ENCODE data around the gene AUTS2.

AUTS2 gene

GRCh38 chr7:70743531-70744325 lies 1145.5 kb downstream of the AUTS2 start:
- no peak for DNase-seq (ENCODE audit: low read depth in 1 of 2, low spot score in 1 of 2)

GRCh38 chr7:70744492-70744891 lies 1146.2 kb downstream of the AUTS2 start:
- DNase-seq (ENCODE audit: low read depth in 1 of 2, low spot score in 1 of 2): no peak

GRCh38 chr7:70749831-70750230 lies 1151.6 kb downstream of the AUTS2 start:
- DNase-seq (ENCODE audit: low read depth in 1 of 2, low spot score in 1 of 2): no peak

GRCh38 chr7:70751895-70752294 lies 1153.6 kb downstream of the AUTS2 start:
- no peak for DNase-seq (ENCODE audit: low read depth in 1 of 2, low spot score in 1 of 2)

GRCh38 chr7:70752794-70753241 lies 1154.5 kb downstream of the AUTS2 start:
- no peak for DNase-seq (ENCODE audit: low read depth in 1 of 2, low spot score in 1 of 2)

GRCh38 chr7:70756789-70757188 lies 1158.5 kb downstream of the AUTS2 start:
- no peak for DNase-seq (ENCODE audit: low read depth in 1 of 2, low spot score in 1 of 2)

- DNase-seq (ENCODE audit: low read depth in 1 of 2, low spot score in 1 of 2): no peak
Observed at GRCh38 chr7:70758646-70759045, 1160.4 kb downstream of the AUTS2 start.

GRCh38 chr7:70759674-70760073 lies 1161.4 kb downstream of the AUTS2 start:
- DNase-seq (ENCODE audit: low read depth in 1 of 2, low spot score in 1 of 2): no peak

GRCh38 chr7:70761711-70762328 lies 1163.5 kb downstream of the AUTS2 start:
- no peak for DNase-seq (ENCODE audit: low read depth in 1 of 2, low spot score in 1 of 2)

- DNase-seq (ENCODE audit: low read depth in 1 of 2, low spot score in 1 of 2): no peak
Observed at GRCh38 chr7:70762696-70763095, 1164.4 kb downstream of the AUTS2 start.

- DNase-seq (ENCODE audit: low read depth in 1 of 2, low spot score in 1 of 2): no peak
Observed at GRCh38 chr7:70763961-70764691, 1165.9 kb downstream of the AUTS2 start.

GRCh38 chr7:70764701-70765208 lies 1166.5 kb downstream of the AUTS2 start:
- no peak for DNase-seq (ENCODE audit: low read depth in 1 of 2, low spot score in 1 of 2)

GRCh38 chr7:70765651-70766050 lies 1167.4 kb downstream of the AUTS2 start:
- DNase-seq (ENCODE audit: low read depth in 1 of 2, low spot score in 1 of 2): no peak

- no peak for DNase-seq (ENCODE audit: low read depth in 1 of 2, low spot score in 1 of 2)
Observed at GRCh38 chr7:70766109-70766508, 1167.8 kb downstream of the AUTS2 start.

GRCh38 chr7:70766694-70767093 lies 1168.4 kb downstream of the AUTS2 start:
- no peak for DNase-seq (ENCODE audit: low read depth in 1 of 2, low spot score in 1 of 2)

- no peak for DNase-seq (ENCODE audit: low read depth in 1 of 2, low spot score in 1 of 2)
Observed at GRCh38 chr7:70770154-70770553, 1171.9 kb downstream of the AUTS2 start.

GRCh38 chr7:70771451-70771850 lies 1173.2 kb downstream of the AUTS2 start:
- no peak for DNase-seq (ENCODE audit: low read depth in 1 of 2, low spot score in 1 of 2)

- no peak for DNase-seq (ENCODE audit: low read depth in 1 of 2, low spot score in 1 of 2)
Observed at GRCh38 chr7:70772891-70773290, 1174.6 kb downstream of the AUTS2 start.

- DNase-seq (ENCODE audit: low read depth in 1 of 2, low spot score in 1 of 2): no peak
Observed at GRCh38 chr7:70773406-70773805, 1175.1 kb downstream of the AUTS2 start.

GRCh38 chr7:70774950-70775527 lies 1176.8 kb downstream of the AUTS2 start:
- no peak for DNase-seq (ENCODE audit: low read depth in 1 of 2, low spot score in 1 of 2)

GRCh38 chr7:70775570-70776156 lies 1177.4 kb downstream of the AUTS2 start:
- DNase-seq (ENCODE audit: low read depth in 1 of 2, low spot score in 1 of 2): no peak
